GM12878 (cell line): ENCODE data around the gene VSTM2B. TPM values are rescaled to one million over a fixed set of nuclear protein-coding genes. Genes with fewer than 3 reads are reported as not detected.

Experiments used
- ATAC-seq: fragments of 200-7000 bp; cut with Tn5 transposase; 3 replicates; pipeline ENCODE4 v1.9.1; 2020; ENCODE audit warnings: mild to moderate bottlenecking, moderate library complexity
- BruUV-seq: library from RNA; stranded (reverse); fragments of 400-500 nt; replicated peaks from 2 replicates; lab custom pipeline; 2021; lab: Mats Ljungman, UMichigan
- CTCF ChIA-PET: fragments of 300-600 bp; sonication (Branson Sonifier 250); formaldehyde crosslinking; extraction: SDS; loops from one replicate; lab custom pipeline; 2021; ENCODE audit warnings: inconsistent platforms; lab: Yijun Ruan, JAX
- POLR2A ChIA-PET: fragments of 350-600 bp; formaldehyde crosslinking; extraction: SDS; loops from one replicate; lab custom pipeline; 2021; ENCODE audit warnings: inconsistent platforms; lab: Charles Lee
- RAD21 ChIA-PET: fragments of 300-600 bp; sonication (Branson Sonifier 250); formaldehyde crosslinking; loops from one replicate; lab custom pipeline; 2023; ENCODE audit warnings: antibody characterized with exemption; ENCODE audit not compliant: unreplicated experiment; lab: Charles Lee
- SMC1A ChIA-PET: fragments of 300-600 bp; sonication (Branson Sonifier 250); formaldehyde crosslinking; loops from one replicate; lab custom pipeline; 2023; ENCODE audit not compliant: unreplicated experiment, uncharacterized antibody; lab: Charles Lee
- DNase-seq: peaks from one replicate; pipeline ENCODE4 v3.0.0-alpha.2; 2011; ENCODE audit warnings: low read depth, low spot score
- FAIRE-seq: peaks from 3 replicates; lab custom pipeline; 2011; peaks lifted over from hg19 to GRCh38; lab: Jason Lieb, UNC
- H2AFZ ChIP-seq: 2 replicates; pipeline ENCODE4 v1.6.0; 2011; ENCODE audit warnings: low read depth, low read length, control low read depth; ENCODE audit not compliant: control insufficient read depth
- H3K27ac ChIP-seq: 2 replicates; pipeline ENCODE4 v1.5.1; 2011; ENCODE audit warnings: control low read depth; ENCODE audit not compliant: control insufficient read depth, insufficient read depth
- H3K27me3 ChIP-seq, 2 experiments: replicated peaks in 1 of 2; 2 replicates each; pipeline versions ENCODE4 v1.6.0 to v1.6.1; 2011; ENCODE audit warnings: low read length in 1 of 2; ENCODE audit not compliant: control insufficient read depth in 2 of 2, insufficient read depth in 2 of 2
- H3K36me3 ChIP-seq, 2 experiments: 2 replicates each; pipeline ENCODE4 v1.5.1; 2011; ENCODE audit warnings: low read length in 1 of 2; ENCODE audit not compliant: control insufficient read depth in 2 of 2, insufficient read depth in 2 of 2
- H3K4me1 ChIP-seq: 2 replicates; pipeline ENCODE4 v1.6.1; 2011; ENCODE audit warnings: mild to moderate bottlenecking, low read length, moderate library complexity, mixed read lengths; ENCODE audit not compliant: control insufficient read depth, insufficient read depth
- H3K4me2 ChIP-seq: 2 replicates; pipeline ENCODE4 v1.6.0; 2011; ENCODE audit warnings: control low read depth; ENCODE audit not compliant: control insufficient read depth, insufficient read depth
- H3K4me3 ChIP-seq: fragments of 200-600 bp; sonication (generic); 2 replicates; pipeline ENCODE4 v1.5.1; 2016
- H3K79me2 ChIP-seq: 2 replicates; pipeline ENCODE4 v1.6.0; 2011; ENCODE audit warnings: low read length; ENCODE audit not compliant: control insufficient read depth, insufficient read depth
- H3K9ac ChIP-seq: 2 replicates; pipeline ENCODE4 v1.8.0; 2011; ENCODE audit warnings: low read length, control low read depth, mixed read lengths; ENCODE audit not compliant: control insufficient read depth, insufficient read depth
- H3K9me3 ChIP-seq: replicated peaks from 3 replicates; pipeline ENCODE4 v1.5.1; 2011; ENCODE audit warnings: mild to moderate bottlenecking, low read length; ENCODE audit not compliant: control insufficient read depth, insufficient read depth
- H4K20me1 ChIP-seq: 2 replicates; pipeline ENCODE4 v1.6.0; 2011; ENCODE audit not compliant: control insufficient read depth, insufficient read depth
- ATF7 ChIP-seq: fragments of 450-650 bp; IDR thresholded peaks from 2 replicates; pipeline ENCODE4 v1.6.1; 2016; ENCODE audit warnings: low read depth, mild to moderate bottlenecking
- GATAD2B ChIP-seq: fragments of 450-650 bp; conservative IDR thresholded peaks from 2 replicates; pipeline ENCODE4 v1.6.1; 2017; ENCODE audit warnings: low read depth, mild to moderate bottlenecking, moderate library complexity
- HCFC1 ChIP-seq: fragments of 150-350 bp; IDR thresholded peaks from 2 replicates; pipeline ENCODE4 v1.6.1; 2014; ENCODE audit warnings: low read length
- IKZF1 ChIP-seq: fragments of 450-650 bp; conservative IDR thresholded peaks from 2 replicates; pipeline ENCODE4 v1.6.1; 2017; ENCODE audit warnings: antibody characterized with exemption, mild to moderate bottlenecking
- KAT2A ChIP-seq: conservative IDR thresholded peaks from 2 replicates; pipeline ENCODE4 v1.6.1; 2011; ENCODE audit warnings: low read depth, low read length; ENCODE audit not compliant: control insufficient read depth
- RFX5 ChIP-seq: IDR thresholded peaks from 2 replicates; pipeline ENCODE4 v1.6.1; 2011; ENCODE audit warnings: low read depth, low read length, improper control_type of control experiment
- SMAD5 ChIP-seq: IDR thresholded peaks from 2 replicates; pipeline ENCODE4 v1.6.1; 2016; ENCODE audit warnings: antibody characterized with exemption, low read depth
- SUPT20H ChIP-seq: IDR thresholded peaks from 2 replicates; pipeline ENCODE4 v1.6.1; 2011; ENCODE audit warnings: low read depth, mild to moderate bottlenecking, low read length, moderate library complexity, borderline replicate concordance; ENCODE audit not compliant: control insufficient read depth
- TARDBP ChIP-seq: IDR thresholded peaks from 2 replicates; pipeline ENCODE4 v1.6.1; 2016; ENCODE audit warnings: borderline replicate concordance
- TCF7 ChIP-seq: IDR thresholded peaks from 2 replicates; pipeline ENCODE4 v1.6.1; 2014; ENCODE audit warnings: antibody characterized with exemption, borderline replicate concordance
- WRNIP1 ChIP-seq: IDR thresholded peaks from 2 replicates; pipeline ENCODE4 v1.6.1; 2011; ENCODE audit warnings: low read depth, low read length, improper control_type of control experiment, borderline replicate concordance
- YY1 ChIP-seq: IDR thresholded peaks from 2 replicates; pipeline ENCODE4 v1.6.1; 2011; ENCODE audit warnings: low read depth, mild to moderate bottlenecking, low read length
- whole genome bisulfite sequencing: methylation state at CpG from one replicate; pipeline ENCODE4 v1.1.6; 2016; ENCODE audit warnings: low lambda C conversion rate; ENCODE audit not compliant: insufficient replicate concordance, insufficient coverage; ENCODE audit errors: missing lambda C conversion rate; 5-methylcytosine and 5-hydroxymethylcytosine counted together
- in situ Hi-C: fragments of 300-500 bp; cut with MboI; formaldehyde crosslinking; loops from 9 replicates; pipeline ENCODE4 v1.14.3; 2018; ENCODE audit warnings: mixed read lengths
- intact Hi-C: fragments of 100-400 bp; cut with micrococcal nuclease; formaldehyde crosslinking; loops from one replicate; pipeline ENCODE4 v1.14.2; 2022; ENCODE audit not compliant: unreplicated experiment
- polyA plus RNA-seq, 11 experiments: library from polyadenylated mRNA; depleted of rRNA in 4 of 11; unstranded in 6 of 11; stranded (reverse) in 5 of 11; fragments of >200 nt; fragmentation: Nextera tagmentation in 4 of 11; fragmentation: Illumina TruSeq in 1 of 11; extraction: Ambion mirVana in 4 of 11; extraction: Trizol in 1 of 11; gene quantifications; 1 replicate in 1 of 11; 2 replicates in 10 of 11; pipeline versions ENCODE4 v1.2.1 to v1.2.3, GENCODE V29; 2011 to 2016; ENCODE audit warnings: inconsistent platforms in 2 of 11, missing spikeins in 2 of 11, low read depth in 1 of 11
- total RNA-seq, 4 experiments: library from RNA; depleted of rRNA in 3 of 4; stranded (reverse); fragments of >200 nt in 3 of 4; fragmentation: Illumina TruSeq in 1 of 4; extraction: Trizol in 1 of 4; gene quantifications; 2 replicates each; pipeline versions ENCODE4 v1.2.1 to v1.2.3, GENCODE V29; 2013 to 2021
- TF ChIP-seq, protein P1 (sequence below): IDR thresholded peaks from 2 replicates; pipeline ENCODE4 v1.6.1; 2012; ENCODE audit warnings: improper control_type of control experiment, low read depth, low read length; ENCODE audit not compliant: insufficient replicate concordance
- TF ChIP-seq, protein P2 (sequence below): IDR thresholded peaks from 2 replicates; pipeline ENCODE4 v1.6.1; 2011; ENCODE audit warnings: low read depth, mild to moderate bottlenecking, low read length, moderate library complexity, borderline replicate concordance; ENCODE audit errors: extremely low read depth
- TF ChIP-seq, protein P3 (sequence below): fragments of 450-650 bp; IDR thresholded peaks from 2 replicates; pipeline ENCODE4 v1.6.1; 2017; ENCODE audit warnings: mild to moderate bottlenecking

Gene VSTM2B
- total and polyA plus RNA-seq, 10 of the 15 experiments (the other 5 are each of a cell fraction or from before 2014, with no cell fraction given) = not detected

DNA sequence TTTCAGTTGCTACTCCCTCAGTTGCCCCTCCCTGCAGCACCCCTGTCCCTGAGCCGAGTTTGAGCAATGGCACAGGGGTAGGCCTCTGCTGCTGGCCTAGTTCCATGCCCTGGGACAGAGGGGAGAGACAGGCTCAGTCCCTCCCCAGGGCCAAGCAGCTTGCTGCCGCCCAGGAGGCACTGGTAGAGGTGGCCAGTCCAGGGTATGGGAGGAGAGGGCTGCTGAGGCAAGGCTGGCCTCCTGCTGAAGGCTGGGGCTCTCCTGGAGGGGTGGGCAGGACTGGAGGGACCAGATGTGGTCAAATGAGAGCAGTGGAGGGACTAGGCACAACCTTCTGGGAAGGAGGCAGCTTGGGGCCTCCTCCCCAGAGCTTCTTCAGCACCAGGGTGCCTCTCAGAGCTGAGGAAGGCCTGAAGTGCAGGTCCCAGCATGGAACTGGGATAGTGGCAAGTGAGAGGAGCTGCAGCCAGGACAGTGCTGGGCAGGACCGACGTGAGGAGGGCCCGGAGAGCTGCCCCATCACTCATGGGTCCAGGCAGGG lies 29.8 kb upstream of the VSTM2B start (continued):
- TF ChIP-seq, protein P1, sequence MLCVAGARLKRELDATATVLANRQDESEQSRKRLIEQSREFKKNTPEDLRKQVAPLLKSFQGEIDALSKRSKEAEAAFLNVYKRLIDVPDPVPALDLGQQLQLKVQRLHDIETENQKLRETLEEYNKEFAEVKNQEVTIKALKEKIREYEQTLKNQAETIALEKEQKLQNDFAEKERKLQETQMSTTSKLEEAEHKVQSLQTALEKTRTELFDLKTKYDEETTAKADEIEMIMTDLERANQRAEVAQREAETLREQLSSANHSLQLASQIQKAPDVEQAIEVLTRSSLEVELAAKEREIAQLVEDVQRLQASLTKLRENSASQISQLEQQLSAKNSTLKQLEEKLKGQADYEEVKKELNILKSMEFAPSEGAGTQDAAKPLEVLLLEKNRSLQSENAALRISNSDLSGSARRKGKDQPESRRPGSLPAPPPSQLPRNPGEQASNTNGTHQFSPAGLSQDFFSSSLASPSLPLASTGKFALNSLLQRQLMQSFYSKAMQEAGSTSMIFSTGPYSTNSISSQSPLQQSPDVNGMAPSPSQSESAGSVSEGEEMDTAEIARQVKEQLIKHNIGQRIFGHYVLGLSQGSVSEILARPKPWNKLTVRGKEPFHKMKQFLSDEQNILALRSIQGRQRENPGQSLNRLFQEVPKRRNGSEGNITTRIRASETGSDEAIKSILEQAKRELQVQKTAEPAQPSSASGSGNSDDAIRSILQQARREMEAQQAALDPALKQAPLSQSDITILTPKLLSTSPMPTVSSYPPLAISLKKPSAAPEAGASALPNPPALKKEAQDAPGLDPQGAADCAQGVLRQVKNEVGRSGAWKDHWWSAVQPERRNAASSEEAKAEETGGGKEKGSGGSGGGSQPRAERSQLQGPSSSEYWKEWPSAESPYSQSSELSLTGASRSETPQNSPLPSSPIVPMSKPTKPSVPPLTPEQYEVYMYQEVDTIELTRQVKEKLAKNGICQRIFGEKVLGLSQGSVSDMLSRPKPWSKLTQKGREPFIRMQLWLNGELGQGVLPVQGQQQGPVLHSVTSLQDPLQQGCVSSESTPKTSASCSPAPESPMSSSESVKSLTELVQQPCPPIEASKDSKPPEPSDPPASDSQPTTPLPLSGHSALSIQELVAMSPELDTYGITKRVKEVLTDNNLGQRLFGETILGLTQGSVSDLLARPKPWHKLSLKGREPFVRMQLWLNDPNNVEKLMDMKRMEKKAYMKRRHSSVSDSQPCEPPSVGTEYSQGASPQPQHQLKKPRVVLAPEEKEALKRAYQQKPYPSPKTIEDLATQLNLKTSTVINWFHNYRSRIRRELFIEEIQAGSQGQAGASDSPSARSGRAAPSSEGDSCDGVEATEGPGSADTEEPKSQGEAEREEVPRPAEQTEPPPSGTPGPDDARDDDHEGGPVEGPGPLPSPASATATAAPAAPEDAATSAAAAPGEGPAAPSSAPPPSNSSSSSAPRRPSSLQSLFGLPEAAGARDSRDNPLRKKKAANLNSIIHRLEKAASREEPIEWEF = no peak
- TF ChIP-seq, all 136 proteins: peak for 0

DNA sequence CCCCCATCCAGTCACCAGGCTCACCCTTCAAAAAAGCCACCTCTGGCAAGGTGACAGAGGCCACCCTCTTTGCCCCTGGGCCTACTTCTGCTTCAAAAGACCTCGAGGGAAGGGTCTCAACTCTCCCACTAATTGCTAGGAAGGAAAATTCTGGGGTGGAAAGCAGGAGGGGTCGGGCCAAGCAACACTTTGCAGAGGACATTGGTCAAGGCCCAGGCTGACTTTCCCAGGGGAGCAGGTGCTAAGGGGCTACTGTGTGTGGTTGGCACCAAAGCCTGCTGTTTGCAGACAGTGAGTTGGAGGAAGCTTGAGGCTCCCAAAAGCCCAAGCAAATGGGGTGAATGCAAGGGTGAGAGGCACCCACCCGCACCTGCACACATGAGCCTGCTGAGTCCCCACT lies 28.6 kb upstream of the VSTM2B start:
- CTCF ChIA-PET = no interaction called here
- TF ChIP-seq TCF7 = no peak
- no peak for TF ChIP-seq YY1
- no peak for TF ChIP-seq IKZF1
- TF ChIP-seq SUPT20H = no peak
- no peak for TF ChIP-seq KAT2A
- no peak for TF ChIP-seq HCFC1
- TF ChIP-seq WRNIP1 = no peak
- no peak for TF ChIP-seq SMAD5
- TF ChIP-seq TARDBP = no peak
- no peak for TF ChIP-seq ATF7
- TF ChIP-seq, protein P2, sequence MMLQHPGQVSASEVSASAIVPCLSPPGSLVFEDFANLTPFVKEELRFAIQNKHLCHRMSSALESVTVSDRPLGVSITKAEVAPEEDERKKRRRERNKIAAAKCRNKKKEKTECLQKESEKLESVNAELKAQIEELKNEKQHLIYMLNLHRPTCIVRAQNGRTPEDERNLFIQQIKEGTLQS = no peak
- TF ChIP-seq, protein P3, sequence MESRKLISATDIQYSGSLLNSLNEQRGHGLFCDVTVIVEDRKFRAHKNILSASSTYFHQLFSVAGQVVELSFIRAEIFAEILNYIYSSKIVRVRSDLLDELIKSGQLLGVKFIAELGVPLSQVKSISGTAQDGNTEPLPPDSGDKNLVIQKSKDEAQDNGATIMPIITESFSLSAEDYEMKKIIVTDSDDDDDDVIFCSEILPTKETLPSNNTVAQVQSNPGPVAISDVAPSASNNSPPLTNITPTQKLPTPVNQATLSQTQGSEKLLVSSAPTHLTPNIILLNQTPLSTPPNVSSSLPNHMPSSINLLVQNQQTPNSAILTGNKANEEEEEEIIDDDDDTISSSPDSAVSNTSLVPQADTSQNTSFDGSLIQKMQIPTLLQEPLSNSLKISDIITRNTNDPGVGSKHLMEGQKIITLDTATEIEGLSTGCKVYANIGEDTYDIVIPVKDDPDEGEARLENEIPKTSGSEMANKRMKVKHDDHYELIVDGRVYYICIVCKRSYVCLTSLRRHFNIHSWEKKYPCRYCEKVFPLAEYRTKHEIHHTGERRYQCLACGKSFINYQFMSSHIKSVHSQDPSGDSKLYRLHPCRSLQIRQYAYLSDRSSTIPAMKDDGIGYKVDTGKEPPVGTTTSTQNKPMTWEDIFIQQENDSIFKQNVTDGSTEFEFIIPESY = no peak
- no peak for TF ChIP-seq RFX5
- TF ChIP-seq GATAD2B = no peak

More for the DNA sequence above, 28.6 kb upstream of the VSTM2B start:
- no peaks in the 10 kb centered on the region for H3K9me3 ChIP-seq
- FAIRE-seq = no peak
- 11% methylated on average over 3 of the region's 3 CpGs for WGBS
- ChIA-PET SMC1A (no interaction called here), RAD21 (no interaction called here), POLR2A (no interaction called here)
- H3K9ac ChIP-seq = no peak overlapping the region
- BruUV-seq = no TSS peak
- H3K27me3 ChIP-seq = no peaks in the 10 kb centered on the region
- H2AFZ ChIP-seq = no peak overlapping the region
- no peaks in the 10 kb centered on the region for H3K36me3 ChIP-seq
- no peak for ATAC-seq
- no peaks in the 10 kb centered on the region for H3K79me2 ChIP-seq
- intact Hi-C loops = no loop called here
- H3K4me2 ChIP-seq = no peak overlapping the region
- DNase-seq = no peak
- no peaks in the 10 kb centered on the region for H4K20me1 ChIP-seq
- no peak overlapping the region for H3K4me3 ChIP-seq
- H3K4me1 ChIP-seq = no peaks in the 10 kb centered on the region
- H3K27ac ChIP-seq = no peak overlapping the region
- in situ Hi-C loops = no loop called here
